ENCODE data around the gene CNTN1. TPM values are rescaled to one million over a fixed set of nuclear protein-coding genes. Genes with fewer than 3 reads are reported as not detected.

CNTN1 gene
- total and polyA plus RNA-seq, 2 of the 13 experiments (the other 11 are each of a cell fraction or from before 2014, with no cell fraction given): 0.01 to 0.07 TPM

- no peak for TF ChIP-seq USF2 (IDR thresholded peaks at IDR 0.05; ENCODE audit: low read depth, low read length)
- no peak for TF ChIP-seq USF2 (CRISPR knock-in tag; IDR thresholded peaks at IDR 0.05; ENCODE audit: borderline replicate concordance)
These were observed 353.3 kb downstream of the CNTN1 start (continued) for GRCh38 chr12:41045509-41045908.

- H2AFZ ChIP-seq (ENCODE audit: low read length): no peak overlapping the region
- H4K20me1 ChIP-seq (ENCODE audit: insufficient read depth, low read length): no peaks in the 10 kb centered on the region
- no peaks in the 10 kb centered on the region for H3K9me3 ChIP-seq (ENCODE audit: low read length)
- in situ Hi-C loops (cut with HindIII; ENCODE audit: extremely low pct_ligation_motif_present, low pct_unique_long_range_greater_than_20kb) (no loop called here), intact Hi-C loops (cut with micrococcal nuclease; ENCODE audit: unreplicated experiment) (no loop called here)
- no peaks in the 10 kb centered on the region for H3K4me1 ChIP-seq (ENCODE audit: insufficient read depth, low read length)
- H3K9ac ChIP-seq (ENCODE audit: insufficient read depth, low read depth, low read length): no peak overlapping the region
- no peak for ATAC-seq
- no peak overlapping the region for H3K4me3 ChIP-seq (replicated peaks in 1 of 3; ENCODE audit: insufficient read depth in 1 of 3, low read depth in 2 of 3, low read length in 3 of 3)
- CTCF ChIA-PET (ENCODE audit: low intra/inter-chr PET ratio, low total read pairs): no interaction called here
- BruUV-seq (replicated peaks): no TSS peak
- no peaks in the 10 kb centered on the region for H3K79me2 ChIP-seq (ENCODE audit: insufficient read depth, low read length)
- no peak overlapping the region for H3K4me2 ChIP-seq (ENCODE audit: low read depth, low read length)
- H3K36me3 ChIP-seq (replicated peaks in 1 of 2; ENCODE audit: control insufficient read depth in 1 of 2, insufficient read depth in 2 of 2, low read length in 2 of 2): no peaks in the 10 kb centered on the region
- POLR2A ChIA-PET: no interaction called here
- H3K27me3 ChIP-seq (ENCODE audit: control insufficient read depth in 1 of 2, insufficient read depth in 2 of 2, low read length in 2 of 2): no peaks in the 10 kb centered on the region
- no peak for FAIRE-seq
- no peak for TF ChIP-seq WIZ (CRISPR knock-in tag; IDR thresholded peaks at IDR 0.05)
- no peak for TF ChIP-seq RFX5 (IDR thresholded peaks at IDR 0.05; ENCODE audit: low read depth, low read length)
- WGBS (ENCODE audit: low lambda C conversion rate): 1% methylated on average over 2 of the region's 2 CpGs
- no peak overlapping the region for H3K27ac ChIP-seq (ENCODE audit: extremely low read length, insufficient read depth, low read length)
- DNase-seq (ENCODE audit: low spot score): no peak
These were observed 356.8 kb downstream of the CNTN1 start for GRCh38 chr12:41049033-41049432.

- no peak for ATAC-seq
These were observed 359.7 kb downstream of the CNTN1 start for GRCh38 chr12:41051954-41052353.

More at GRCh38 chr12:41051954-41052353, 359.7 kb downstream of the CNTN1 start:
- no peak for TF ChIP-seq ATF7-NPFF (CRISPR knock-in tag; IDR thresholded peaks at IDR 0.05; ENCODE audit: low read depth)
- no peak for TF ChIP-seq FLYWCH1 (CRISPR knock-in tag; IDR thresholded peaks at IDR 0.05)
- TF ChIP-seq ZNF749 (CRISPR knock-in tag; IDR thresholded peaks at IDR 0.05; ENCODE audit: borderline replicate concordance): no peak
- no peak for TF ChIP-seq ZNF451 (CRISPR knock-in tag; IDR thresholded peaks at IDR 0.05)
- no peak for TF ChIP-seq ZNF800 (CRISPR knock-in tag; IDR thresholded peaks at IDR 0.05)
- no peak for TF ChIP-seq PATZ1 (CRISPR knock-in tag; IDR thresholded peaks at IDR 0.05)
- no peak for TF ChIP-seq MXD3 (CRISPR knock-in tag; IDR thresholded peaks at IDR 0.05)
- no peaks in the 10 kb centered on the region for H3K79me2 ChIP-seq (ENCODE audit: insufficient read depth, low read length)
- WGBS (ENCODE audit: low lambda C conversion rate): 7% methylated on average over 2 of the region's 2 CpGs
- ChIA-PET POLR2A (no interaction called here), CTCF (ENCODE audit: low intra/inter-chr PET ratio, low total read pairs) (no interaction called here)
- H3K27me3 ChIP-seq (ENCODE audit: control insufficient read depth in 1 of 2, insufficient read depth in 2 of 2, low read length in 2 of 2): no peaks in the 10 kb centered on the region
- DNase-seq (ENCODE audit: low spot score) (no peak), FAIRE-seq (no peak)
- in situ Hi-C loops (cut with HindIII; ENCODE audit: extremely low pct_ligation_motif_present, low pct_unique_long_range_greater_than_20kb): no loop called here
- no peaks in the 10 kb centered on the region for H3K9me3 ChIP-seq (ENCODE audit: low read length)
- no peak overlapping the region for H2AFZ ChIP-seq (ENCODE audit: low read length)
- H3K4me1 ChIP-seq (ENCODE audit: insufficient read depth, low read length): no peaks in the 10 kb centered on the region
- intact Hi-C loops (cut with micrococcal nuclease; ENCODE audit: unreplicated experiment): no loop called here
- H3K4me2 ChIP-seq (ENCODE audit: low read depth, low read length): no peak overlapping the region
- no peak overlapping the region for H3K27ac ChIP-seq (ENCODE audit: extremely low read length, insufficient read depth, low read length)
- no peak overlapping the region for H3K4me3 ChIP-seq (replicated peaks in 1 of 3; ENCODE audit: insufficient read depth in 1 of 3, low read depth in 2 of 3, low read length in 3 of 3)
- H3K36me3 ChIP-seq (replicated peaks in 1 of 2; ENCODE audit: control insufficient read depth in 1 of 2, insufficient read depth in 2 of 2, low read length in 2 of 2): no peaks in the 10 kb centered on the region
- no peaks in the 10 kb centered on the region for H4K20me1 ChIP-seq (ENCODE audit: insufficient read depth, low read length)
- no TSS peak for BruUV-seq (replicated peaks)
- no peak overlapping the region for H3K9ac ChIP-seq (ENCODE audit: insufficient read depth, low read depth, low read length)

All from HepG2 (cell line).